ENCODE data around the gene NT5C1A. TPM values are rescaled to one million over a fixed set of nuclear protein-coding genes. Genes with fewer than 3 reads are reported as not detected.
A peak's percentile ranks its signal among the peaks of the same experiment; 100 is the strongest.

The NT5C1A gene
- total RNA-seq, 2 experiments from 2014 or later = 0.25 TPM; not detected in 1

DNA sequence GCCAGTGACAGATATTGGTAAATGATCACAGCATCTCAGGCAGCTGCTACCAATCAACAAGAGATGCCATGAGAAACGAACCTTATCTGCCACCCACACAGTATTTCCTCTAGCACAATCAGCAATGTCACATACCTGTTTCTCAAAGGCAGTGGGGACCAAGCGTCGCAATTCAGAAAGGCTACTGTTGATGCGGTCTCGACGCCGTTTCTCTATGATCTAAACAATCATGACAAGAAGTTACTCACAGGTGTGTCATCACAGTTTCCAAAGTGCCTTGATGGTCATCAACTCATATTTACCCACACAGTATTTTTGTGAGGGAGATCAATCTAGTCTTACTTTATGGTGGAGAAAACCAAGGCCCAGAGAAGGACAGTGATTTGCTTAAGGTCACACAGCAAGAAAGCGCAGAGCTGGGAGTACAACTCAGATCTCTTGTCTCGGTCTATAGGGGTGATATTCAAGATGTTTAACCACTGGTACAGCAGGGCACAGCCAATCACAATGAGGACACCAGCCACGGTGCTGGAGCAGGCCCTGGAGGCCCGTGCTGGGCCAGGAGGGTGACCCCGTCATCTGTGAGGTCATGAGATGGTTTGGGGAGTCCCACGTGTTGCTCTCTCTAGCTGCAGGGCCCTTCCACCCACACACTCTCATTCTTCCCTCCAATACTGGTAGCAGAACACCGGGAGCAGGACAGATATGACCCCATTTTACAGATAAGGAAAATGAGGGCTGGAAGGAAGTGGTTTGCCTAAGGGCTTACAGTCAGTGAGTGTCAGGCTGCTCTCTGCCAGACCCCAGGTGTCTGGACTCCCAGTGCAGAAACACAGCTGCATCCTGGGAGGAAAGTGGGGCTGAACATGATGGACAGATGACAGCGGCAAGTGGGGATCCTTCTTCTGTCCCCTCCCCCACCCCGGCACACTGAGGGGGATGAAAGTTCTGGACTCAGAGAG is 40.3 kb downstream of the NT5C1A start:
- H3K9me3 Mint-ChIP-seq = no peaks in the 10 kb centered on the region
- peak; percentile 53 for ATAC-seq
- no peaks in the 10 kb centered on the region for H3K36me3 Mint-ChIP-seq (ENCODE audit: low read depth)
- peaks cover 16% of the 10 kb centered on the region for H3K27me3 Mint-ChIP-seq
- ChIA-PET POLR2A (no interaction called here), CTCF (interaction anchor here (0.9 to 2.4 kb wide), 2 partner anchors 22 to 26 kb away, joined by 5 to 11 read pairs; no protein-coding TSS in a partner anchor)
- peak; percentile 20 for DNase-seq
- H3K27ac Mint-ChIP-seq = no peak overlapping the region
- no peak overlapping the region for H3K4me3 Mint-ChIP-seq
- H3K4me1 Mint-ChIP-seq (ENCODE audit: low read depth) = peaks cover 5% of the 10 kb centered on the region
- TF ChIP-seq, protein P1, sequence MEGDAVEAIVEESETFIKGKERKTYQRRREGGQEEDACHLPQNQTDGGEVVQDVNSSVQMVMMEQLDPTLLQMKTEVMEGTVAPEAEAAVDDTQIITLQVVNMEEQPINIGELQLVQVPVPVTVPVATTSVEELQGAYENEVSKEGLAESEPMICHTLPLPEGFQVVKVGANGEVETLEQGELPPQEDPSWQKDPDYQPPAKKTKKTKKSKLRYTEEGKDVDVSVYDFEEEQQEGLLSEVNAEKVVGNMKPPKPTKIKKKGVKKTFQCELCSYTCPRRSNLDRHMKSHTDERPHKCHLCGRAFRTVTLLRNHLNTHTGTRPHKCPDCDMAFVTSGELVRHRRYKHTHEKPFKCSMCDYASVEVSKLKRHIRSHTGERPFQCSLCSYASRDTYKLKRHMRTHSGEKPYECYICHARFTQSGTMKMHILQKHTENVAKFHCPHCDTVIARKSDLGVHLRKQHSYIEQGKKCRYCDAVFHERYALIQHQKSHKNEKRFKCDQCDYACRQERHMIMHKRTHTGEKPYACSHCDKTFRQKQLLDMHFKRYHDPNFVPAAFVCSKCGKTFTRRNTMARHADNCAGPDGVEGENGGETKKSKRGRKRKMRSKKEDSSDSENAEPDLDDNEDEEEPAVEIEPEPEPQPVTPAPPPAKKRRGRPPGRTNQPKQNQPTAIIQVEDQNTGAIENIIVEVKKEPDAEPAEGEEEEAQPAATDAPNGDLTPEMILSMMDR (IDR thresholded peaks at IDR 0.05) = no peak
- intact Hi-C loops (cut with micrococcal nuclease) = no loop called here

DNA sequence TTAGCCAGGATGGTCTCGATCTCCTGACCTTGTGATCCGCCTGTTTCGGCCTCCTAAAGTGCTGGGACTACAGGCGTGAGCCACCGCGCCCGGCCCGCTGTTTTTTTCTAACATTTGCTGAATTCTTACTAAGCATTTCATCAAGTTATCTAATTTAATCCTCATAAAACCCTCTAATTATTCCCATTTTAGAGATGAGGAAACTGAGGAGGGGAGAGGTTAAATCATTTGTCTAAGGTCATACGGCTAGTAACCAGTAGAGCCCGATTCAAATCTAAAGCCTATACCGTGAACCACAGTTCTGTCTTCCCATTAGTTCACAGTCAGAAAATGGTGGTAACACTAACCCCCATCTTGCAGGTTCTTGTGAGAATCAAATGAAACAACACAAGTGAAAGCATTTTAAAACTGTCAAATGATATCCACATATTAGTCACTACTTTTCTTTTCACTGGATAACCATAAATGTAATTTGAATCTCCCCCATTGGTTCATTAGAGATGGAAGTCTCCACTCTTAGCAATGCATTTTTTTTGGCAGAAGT is 43.0 kb downstream of the NT5C1A start:
- intact Hi-C loops (cut with micrococcal nuclease) = no loop called here
- DNase-seq (no peak), ATAC-seq (peak; percentile 32)
- peaks cover 4% of the 10 kb centered on the region for H3K27me3 Mint-ChIP-seq
- H3K36me3 Mint-ChIP-seq (ENCODE audit: low read depth) = no peaks in the 10 kb centered on the region
- peaks cover 5% of the 10 kb centered on the region for H3K4me1 Mint-ChIP-seq (ENCODE audit: low read depth)
- H3K4me3 Mint-ChIP-seq = no peak overlapping the region
- CTCF ChIA-PET = interaction anchor here (2.1 kb wide), 1 partner anchor 22 kb away, joined by 12 read pairs; no protein-coding TSS in a partner anchor
- TF ChIP-seq, protein P1 (IDR thresholded peaks at IDR 0.05) = no peak
- H3K27ac Mint-ChIP-seq = no peak overlapping the region
- POLR2A ChIA-PET = no interaction called here
- no peaks in the 10 kb centered on the region for H3K9me3 Mint-ChIP-seq

DNA sequence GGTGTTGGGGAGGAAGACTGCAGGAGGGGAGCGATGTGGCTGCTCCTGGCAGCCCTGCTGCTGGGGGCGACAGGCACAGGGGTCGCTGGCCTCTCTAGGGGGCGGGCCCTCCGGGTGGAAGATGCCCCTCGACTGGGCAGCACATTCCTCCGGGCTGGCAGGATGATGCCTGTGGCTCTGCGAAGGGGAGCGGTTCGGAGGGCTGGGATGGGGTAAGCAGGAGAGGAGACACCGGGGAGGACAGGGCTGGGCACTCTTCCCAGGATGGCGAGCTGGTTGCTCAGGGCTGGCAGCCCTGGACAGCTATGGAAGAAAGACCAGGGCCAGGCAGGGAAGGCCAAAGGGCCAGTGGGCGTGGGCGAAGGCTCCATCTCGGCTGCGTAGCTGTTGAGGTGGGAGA is 45.3 kb downstream of the NT5C1A start:
- CTCF ChIA-PET = interaction anchor here (1.2 to 1.7 kb wide), 3 partner anchors 17 to 46 kb away, joined by 3 to 4 read pairs (median 4); no protein-coding TSS in a partner anchor
- peaks cover 6% of the 10 kb centered on the region for H3K27me3 Mint-ChIP-seq
- H3K36me3 Mint-ChIP-seq (ENCODE audit: low read depth) = no peaks in the 10 kb centered on the region
- intact Hi-C loops (cut with micrococcal nuclease) = no loop called here
- ATAC-seq (no peak), DNase-seq (no peak)
- POLR2A ChIA-PET = no interaction called here
- no peaks in the 10 kb centered on the region for H3K9me3 Mint-ChIP-seq
- H3K27ac Mint-ChIP-seq = no peak overlapping the region
- no peak overlapping the region for H3K4me3 Mint-ChIP-seq
- TF ChIP-seq, protein P1 (IDR thresholded peaks at IDR 0.05) = no peak
- H3K4me1 Mint-ChIP-seq (ENCODE audit: low read depth) = peaks cover under 1% of the 10 kb centered on the region

DNA sequence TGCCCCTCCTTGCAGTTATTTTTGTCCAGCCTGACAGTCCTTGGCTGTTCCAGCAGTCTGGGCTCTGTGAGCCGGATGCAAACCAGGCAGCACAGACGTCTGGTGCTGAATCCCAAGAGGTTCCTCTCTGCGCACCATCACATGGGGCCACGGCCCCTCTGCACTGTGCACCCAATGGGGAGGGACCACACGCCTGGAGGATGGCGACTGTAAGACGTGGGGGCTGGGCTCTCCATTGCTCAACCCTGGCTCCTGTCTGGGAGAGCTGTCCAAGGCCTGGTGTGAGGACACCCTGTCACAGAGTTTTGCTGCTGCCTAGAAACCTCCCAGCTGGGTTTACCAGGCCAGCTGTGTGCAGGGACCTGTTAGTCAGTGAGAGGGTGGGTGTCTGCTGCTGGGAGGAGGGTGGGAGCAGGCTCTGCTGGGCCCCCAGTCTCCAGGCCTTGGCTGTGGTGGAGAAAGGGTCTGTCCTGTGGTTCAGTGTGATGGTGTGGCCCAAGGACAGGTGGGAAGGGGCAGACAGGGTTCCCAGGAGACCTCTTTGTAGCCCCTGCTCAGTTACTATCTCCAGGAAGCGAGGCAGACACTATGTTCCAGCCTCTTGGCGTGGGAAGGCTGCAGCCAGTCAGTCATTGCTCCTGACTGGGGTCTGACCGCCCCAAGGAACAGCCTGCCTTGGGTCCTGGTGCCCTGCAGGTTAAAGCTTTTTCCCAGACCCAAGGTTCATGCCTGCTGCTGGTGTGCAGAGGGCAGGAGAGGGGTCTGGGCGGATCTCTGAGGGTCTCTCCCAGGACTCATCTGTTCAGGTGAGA is 46.2 kb downstream of the NT5C1A start:
- ATAC-seq = no peak
- ChIA-PET POLR2A (no interaction called here), CTCF (interaction anchor here (1.2 kb wide), 1 partner anchor 16 kb away, joined by 3 read pairs; no protein-coding TSS in a partner anchor)
- intact Hi-C loops (cut with micrococcal nuclease) = no loop called here
- Mint-ChIP-seq H3K27ac (no peak overlapping the region), H3K27me3 (peaks cover 6% of the 10 kb centered on the region), H3K4me1 (ENCODE audit: low read depth) (no peaks in the 10 kb centered on the region), H3K4me3 (no peak overlapping the region), H3K36me3 (ENCODE audit: low read depth) (no peaks in the 10 kb centered on the region), H3K9me3 (no peaks in the 10 kb centered on the region)
- DNase-seq = no peak
- TF ChIP-seq, protein P1 (IDR thresholded peaks at IDR 0.05) = no peak
